ENCODE measurements around the gene CPEB1. TPM values are rescaled to one million over a fixed set of nuclear protein-coding genes. Genes with fewer than 3 reads are reported as not detected.

The CPEB1 gene
- total and polyA plus RNA-seq, 2 of the 13 experiments (the other 11 are each of a cell fraction or from before 2014, with no cell fraction given) = 0.03 to 0.07 TPM

GRCh38 chr15:82602195-82602594, 45.0 kb downstream of the CPEB1 start (continued):
- TF ChIP-seq ZBTB37 (CRISPR knock-in tag; IDR thresholded peaks at IDR 0.05) (no peak), ZBTB38 (CRISPR knock-in tag; IDR thresholded peaks at IDR 0.05) (no peak), ZNF296 (CRISPR knock-in tag; conservative IDR thresholded peaks at IDR 0.05) (no peak), ONECUT2 (CRISPR knock-in tag; IDR thresholded peaks at IDR 0.05) (no peak), JUNB (CRISPR knock-in tag; IDR thresholded peaks at IDR 0.05; ENCODE audit: borderline replicate concordance) (no peak), USF2 (IDR thresholded peaks at IDR 0.05; ENCODE audit: low read depth, low read length) (no peak), USF2 (CRISPR knock-in tag; IDR thresholded peaks at IDR 0.05; ENCODE audit: borderline replicate concordance) (no peak)

- 8% methylated on average over 1 of the region's 1 CpG for WGBS (ENCODE audit: low lambda C conversion rate)
- Histone ChIP-seq H2AFZ (ENCODE audit: low read length) (no peak overlapping the region), H3K27me3 (ENCODE audit: control insufficient read depth in 1 of 2, insufficient read depth in 2 of 2, low read length in 2 of 2) (0 out of 5 replicates have a peak, but pooled peaks cover 0 to 4% of the 10 kb centered on the region in 2 experiments), H3K4me1 (ENCODE audit: insufficient read depth, low read length) (no peaks in the 10 kb centered on the region), H3K79me2 (ENCODE audit: insufficient read depth, low read length) (no peaks in the 10 kb centered on the region), H4K20me1 (ENCODE audit: insufficient read depth, low read length) (no peaks in the 10 kb centered on the region), H3K4me3 (replicated peaks in 1 of 3; ENCODE audit: insufficient read depth in 1 of 3, low read depth in 2 of 3, low read length in 3 of 3) (no peak overlapping the region), H3K36me3 (replicated peaks in 1 of 2; ENCODE audit: control insufficient read depth in 1 of 2, insufficient read depth in 2 of 2, low read length in 2 of 2) (no peaks in the 10 kb centered on the region), H3K4me2 (ENCODE audit: low read depth, low read length) (no peak overlapping the region), H3K27ac (ENCODE audit: extremely low read length, insufficient read depth, low read length) (no peak overlapping the region), H3K9ac (ENCODE audit: insufficient read depth, low read depth, low read length) (no peak overlapping the region), H3K9me3 (ENCODE audit: low read length) (no peaks in the 10 kb centered on the region)
- ATAC-seq (no peak), DNase-seq (ENCODE audit: low spot score) (no peak), FAIRE-seq (no peak)
- POLR2A ChIA-PET = no interaction called here
- CTCF ChIA-PET (ENCODE audit: low intra/inter-chr PET ratio, low total read pairs) = no interaction called here
- in situ Hi-C loops (cut with HindIII; ENCODE audit: extremely low pct_ligation_motif_present, low pct_unique_long_range_greater_than_20kb) = no loop called here
- no TSS peak for BruUV-seq (replicated peaks)
- intact Hi-C loops (cut with micrococcal nuclease; ENCODE audit: unreplicated experiment) = no loop called here
- TF ChIP-seq ARID2 (CRISPR knock-in tag; IDR thresholded peaks at IDR 0.05; ENCODE audit: borderline replicate concordance) = no peak
- TF ChIP-seq ZNF770 (CRISPR knock-in tag; IDR thresholded peaks at IDR 0.05) = no peak
- no peak for TF ChIP-seq MAFF (IDR thresholded peaks at IDR 0.05; ENCODE audit: low read depth, low read length)
- no peak for TF ChIP-seq MTERF4 (CRISPR knock-in tag; IDR thresholded peaks at IDR 0.05)
- TF ChIP-seq KAT2B (IDR thresholded peaks at IDR 0.05; ENCODE audit: borderline replicate concordance, low read depth, low read length) = no peak
- TF ChIP-seq ZMYM2 (CRISPR knock-in tag; IDR thresholded peaks at IDR 0.05) = no peak
- no peak for TF ChIP-seq ZMAT5 (CRISPR knock-in tag; IDR thresholded peaks at IDR 0.05; ENCODE audit: borderline replicate concordance, low read depth)
- no peak for TF ChIP-seq ZBTB46 (CRISPR knock-in tag; IDR thresholded peaks at IDR 0.05; ENCODE audit: borderline replicate concordance)
These were observed 47.3 kb downstream of the CPEB1 start for GRCh38 chr15:82599862-82600261.

Data from HepG2 (cell line).